Measurements from ENCODE around the gene PRAMEF9.

PRAMEF9 gene

DNA sequence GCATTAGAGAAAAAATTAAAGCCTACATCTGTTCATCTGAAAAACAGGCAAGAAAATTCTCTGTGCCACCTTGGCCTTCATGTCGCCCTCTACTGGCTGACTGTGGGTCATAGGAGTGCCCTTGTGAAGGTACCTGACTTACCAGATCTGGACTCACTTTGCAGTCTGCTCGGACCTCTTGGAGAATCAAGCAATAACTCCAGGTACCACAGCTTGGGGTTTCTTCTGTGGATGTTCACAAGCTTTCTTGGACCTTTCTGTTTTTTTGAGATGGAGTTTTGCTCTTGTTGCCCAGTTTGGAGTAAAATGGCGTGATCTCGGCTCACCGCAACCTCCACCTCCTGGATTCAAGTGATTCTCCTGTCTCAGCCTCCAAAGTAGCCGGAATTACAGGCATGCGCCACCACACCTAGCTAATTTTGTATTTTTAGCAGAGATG lies 56.7 kb downstream of the PRAMEF9 start:
- H3K9ac ChIP-seq (ENCODE audit: insufficient read length, low read depth) = no peak overlapping the region
- no peak for DNase-seq (ENCODE audit: low read depth, low spot score)

More for the DNA sequence above, 56.7 kb downstream of the PRAMEF9 start:
- H3K9me3 ChIP-seq (ENCODE audit: insufficient read depth, low read length) = no peaks in the 10 kb centered on the region
- no peaks in the 10 kb centered on the region for H3K36me3 ChIP-seq (ENCODE audit: insufficient read depth, insufficient read length, low read length)
- TF ChIP-seq SUZ12 (IDR thresholded peaks at IDR 0.05; ENCODE audit: extremely low read depth, insufficient read depth, insufficient read length) = no peak
- no peak for TF ChIP-seq YY1 (IDR thresholded peaks at IDR 0.05; ENCODE audit: insufficient read depth, insufficient read length)
- TF ChIP-seq ZNF274 (IDR thresholded peaks at IDR 0.05; ENCODE audit: low read depth, low read length) = no peak
- H3K4me1 ChIP-seq (ENCODE audit: insufficient read depth, insufficient read length) = no peaks in the 10 kb centered on the region
- H3K4me3 ChIP-seq (ENCODE audit: insufficient read length, low read depth) = no peak overlapping the region
- peaks cover 10% of the 10 kb centered on the region for H3K27me3 ChIP-seq (ENCODE audit: insufficient read depth, insufficient read length)
